Central memory CD4-positive, alpha-beta T cell (primary cell): ENCODE measurements around the gene ATP2C2.

ENCODE experiments used
- DNase-seq: peaks from one replicate; pipeline ENCODE4 v3.0.0; 2022

ATP2C2 gene

GRCh38 chr16:84479716-84480450 lies 111.5 kb downstream of the ATP2C2 start:
- DNase-seq, result no peak

GRCh38 chr16:84481051-84481735 lies 112.9 kb downstream of the ATP2C2 start:
- DNase-seq, result no peak

GRCh38 chr16:84482001-84482891 lies 113.9 kb downstream of the ATP2C2 start:
- DNase-seq, result no peak

GRCh38 chr16:84482951-84483881 lies 114.9 kb downstream of the ATP2C2 start:
- no peak for DNase-seq

- DNase-seq, result no peak
Observed at GRCh38 chr16:84483882-84484565, 115.7 kb downstream of the ATP2C2 start.

- no peak for DNase-seq
Observed at GRCh38 chr16:84484579-84485254, 116.4 kb downstream of the ATP2C2 start.

GRCh38 chr16:84485255-84486010 lies 117.1 kb downstream of the ATP2C2 start:
- DNase-seq, result no peak

GRCh38 chr16:84486126-84486525 lies 117.8 kb downstream of the ATP2C2 start:
- DNase-seq, result no peak

- no peak for DNase-seq
Observed at GRCh38 chr16:84486551-84487235, 118.4 kb downstream of the ATP2C2 start.

- no peak for DNase-seq
Observed at GRCh38 chr16:84487358-84487757, 119.0 kb downstream of the ATP2C2 start.

GRCh38 chr16:84489131-84489530 lies 120.8 kb downstream of the ATP2C2 start:
- DNase-seq, result no peak

GRCh38 chr16:84495506-84495905 lies 127.2 kb downstream of the ATP2C2 start:
- DNase-seq, result no peak

GRCh38 chr16:84496991-84497390 lies 128.7 kb downstream of the ATP2C2 start:
- no peak for DNase-seq

GRCh38 chr16:84497418-84498222 lies 129.3 kb downstream of the ATP2C2 start:
- no peak for DNase-seq

GRCh38 chr16:84498223-84498610 lies 129.9 kb downstream of the ATP2C2 start:
- DNase-seq, result no peak

GRCh38 chr16:84498859-84499620 lies 130.7 kb downstream of the ATP2C2 start:
- DNase-seq, result no peak

- no peak for DNase-seq
Observed at GRCh38 chr16:84499638-84500037, 131.3 kb downstream of the ATP2C2 start.

- DNase-seq, result no peak
Observed at GRCh38 chr16:84500531-84500930, 132.2 kb downstream of the ATP2C2 start.
